Vagina (tissue), 2 donors: Measurements from ENCODE around the gene NCAPD2. TPM values are rescaled to one million over a fixed set of nuclear protein-coding genes. Genes with fewer than 3 reads are reported as not detected.

Source experiments
- DNase-seq, 2 donors: peaks; one replicate each; pipeline ENCODE4 v3.0.0-alpha.2; 2017; ENCODE audit errors: extremely low spot score in 2 of 2
- H3K27ac ChIP-seq: fragments of 200-600 bp; sonication (generic); one replicate; pipeline ENCODE4 v1.5.1; 2019
- H3K27me3 ChIP-seq: fragments of 200-600 bp; sonication (generic); one replicate; pipeline ENCODE4 v1.5.1; 2019
- H3K36me3 ChIP-seq, 2 donors: fragments of 200-600 bp; sonication (generic); one replicate each; pipeline ENCODE4 v1.5.1; 2017 to 2019
- H3K4me1 ChIP-seq: fragments of 200-600 bp; sonication (generic); one replicate; pipeline ENCODE4 v1.5.1; 2019
- H3K4me3 ChIP-seq, 2 donors: fragments of 200-600 bp; sonication (generic); 1 replicate in 1 of 2; 2 replicates in 1 of 2; pipeline ENCODE4 v1.5.1; 2016 to 2019
- H3K9me3 ChIP-seq: fragments of 200-600 bp; sonication (generic); one replicate; pipeline ENCODE4 v1.5.1; 2019
- CTCF ChIP-seq, 3 experiments: fragments of 450-650 bp in 2 of 3; fragments of 200-600 bp in 1 of 3; sonication (generic) in 1 of 3; IDR thresholded peaks; one replicate each; pipeline ENCODE4 v1.5.1; 2017 to 2019; ENCODE audit warnings: antibody characterized with exemption in 3 of 3, mild to moderate bottlenecking in 2 of 3, moderate library complexity in 2 of 3
- POLR2A ChIP-seq, 2 donors: fragments of 450-650 bp; IDR thresholded peaks; one replicate each; pipeline ENCODE4 v1.6.1; 2017; ENCODE audit warnings: antibody characterized with exemption in 2 of 2, mild to moderate bottlenecking in 2 of 2, moderate library complexity in 2 of 2
- POLR2AphosphoS5 ChIP-seq, 2 donors: sonication (generic); formaldehyde crosslinking; IDR thresholded peaks; one replicate each; pipeline ENCODE4 v1.9.0; 2017; ENCODE audit warnings: antibody characterized with exemption in 2 of 2, mild to moderate bottlenecking in 2 of 2, low read depth in 1 of 2; ENCODE audit not compliant: insufficient read depth in 1 of 2
- intact Hi-C: fragments of 100-400 bp; cut with DNase I; formaldehyde crosslinking; loops from one replicate; pipeline ENCODE4 v1.15.1; 2023
- total RNA-seq: library from RNA; depleted of rRNA; stranded (reverse); fragments of >200 nt; gene quantifications from one replicate; pipeline ENCODE4 v1.2.3, GENCODE V29; 2016

Gene NCAPD2
- total RNA-seq, 1 donor from 2014 or later = 25.5 TPM

GRCh38 chr12:6450869-6451347 is 43.0 kb upstream of the NCAPD2 start:
- Histone ChIP-seq H3K27ac (peak overlapping the region; percentile 95), H3K9me3 (no peaks in the 10 kb centered on the region), H3K4me3 (peak overlapping the region; percentile 70 to 80), H3K27me3 (no peaks in the 10 kb centered on the region), H3K4me1 (peaks cover 37% of the 10 kb centered on the region), H3K36me3 (peaks cover 0 to 19% of the 10 kb centered on the region in 2 donors)
- TF ChIP-seq POLR2A (IDR thresholded peaks at IDR 0.05) (no peak), CTCF (IDR thresholded peaks at IDR 0.05) (no peak), POLR2AphosphoS5 (IDR thresholded peaks at IDR 0.05; ENCODE audit: insufficient read depth in 1 of 2, low read depth in 1 of 2) (no peak)
- intact Hi-C loops = loop anchor here (2.0 kb wide), 1 partner anchor 20 kb away; no protein-coding TSS in a partner anchor
- no peak for DNase-seq

- H3K27me3 ChIP-seq = no peaks in the 10 kb centered on the region
- intact Hi-C loops = loop anchor here (2.0 kb wide), 1 partner anchor 21 kb away; no protein-coding TSS in a partner anchor
- H3K9me3 ChIP-seq = no peaks in the 10 kb centered on the region
- no peak for TF ChIP-seq CTCF (IDR thresholded peaks at IDR 0.05)
- TF ChIP-seq POLR2A (IDR thresholded peaks at IDR 0.05) = peak in 1 of 2 donors; percentile 63
- peak; percentile 90 to 92 for TF ChIP-seq POLR2AphosphoS5 (IDR thresholded peaks at IDR 0.05; ENCODE audit: insufficient read depth in 1 of 2, low read depth in 1 of 2)
- peak in 1 of 2 donors; percentile 95 for DNase-seq
- peak within 1 kb of the TSS; percentile 70 to 80 for H3K4me3 ChIP-seq
- peak within 1 kb of the TSS; percentile 95 for H3K27ac ChIP-seq
- H3K36me3 ChIP-seq = peaks cover 0 to 20% of the 10 kb centered on the region in 2 donors
- peaks cover 37% of the 10 kb centered on the region for H3K4me1 ChIP-seq
These were observed 42.3 kb upstream of the NCAPD2 start, which contains the start of gene TAPBPL for GRCh38 chr12:6451348-6452244. TAPBPL (plus strand) TSS chr12:6452042; CDS start chr12:6452249, 207 bp downstream.

GRCh38 chr12:6452245-6452943 is 41.5 kb upstream of the NCAPD2 start:
- no peaks in the 10 kb centered on the region for H3K27me3 ChIP-seq
- no peak for TF ChIP-seq CTCF (IDR thresholded peaks at IDR 0.05)
- no peak for TF ChIP-seq POLR2A (IDR thresholded peaks at IDR 0.05)
- no peak for TF ChIP-seq POLR2AphosphoS5 (IDR thresholded peaks at IDR 0.05; ENCODE audit: insufficient read depth in 1 of 2, low read depth in 1 of 2)
- no peaks in the 10 kb centered on the region for H3K9me3 ChIP-seq
- intact Hi-C loops = no loop called here
- peaks cover 37% of the 10 kb centered on the region for H3K4me1 ChIP-seq
- peak overlapping the region; percentile 95 for H3K27ac ChIP-seq
- H3K36me3 ChIP-seq = peaks cover 0 to 28% of the 10 kb centered on the region in 2 donors
- DNase-seq = no peak
- H3K4me3 ChIP-seq = peak overlapping the region; percentile 70 to 80

- peaks cover 37% of the 10 kb centered on the region for H3K4me1 ChIP-seq
- DNase-seq = no peak
- intact Hi-C loops = no loop called here
- H3K27me3 ChIP-seq = no peaks in the 10 kb centered on the region
- no peaks in the 10 kb centered on the region for H3K9me3 ChIP-seq
- H3K27ac ChIP-seq = peak overlapping the region; percentile 95
- H3K4me3 ChIP-seq = peak overlapping the region; percentile 70 to 80
- TF ChIP-seq POLR2A (IDR thresholded peaks at IDR 0.05) (no peak), CTCF (IDR thresholded peaks at IDR 0.05) (no peak), POLR2AphosphoS5 (IDR thresholded peaks at IDR 0.05; ENCODE audit: insufficient read depth in 1 of 2, low read depth in 1 of 2) (no peak)
- H3K36me3 ChIP-seq = peaks cover 0 to 34% of the 10 kb centered on the region in 2 donors
These were observed 40.8 kb upstream of the NCAPD2 start for GRCh38 chr12:6452944-6453630.
